GM19328 (cell line): ENCODE data around the gene CNTNAP2.
"Not testable (repeated sequence)": the region's sequence is repeated elsewhere in the genome, so short reads cannot be mapped to it uniquely, and the experiment has no call there.

Source experiments
- ATAC-seq: cut with Tn5 transposase; IDR thresholded peaks from one replicate; pipeline ENCODE4 v1.9.1; 2021; ENCODE audit warnings: mild to moderate bottlenecking, moderate library complexity; ENCODE audit not compliant: unreplicated experiment

CNTNAP2 gene

GRCh38 chr7:147070886-147071285 lies 954.3 kb downstream of the CNTNAP2 start:
- no peak for ATAC-seq

GRCh38 chr7:147071536-147071935 lies 954.9 kb downstream of the CNTNAP2 start:
- no peak for ATAC-seq

GRCh38 chr7:147078312-147078711 lies 961.7 kb downstream of the CNTNAP2 start:
- ATAC-seq = no peak

- no peak for ATAC-seq
These were observed 962.5 kb downstream of the CNTNAP2 start for GRCh38 chr7:147079083-147079482.

- no peak for ATAC-seq
These were observed 963.4 kb downstream of the CNTNAP2 start for GRCh38 chr7:147079921-147080420.

GRCh38 chr7:147081117-147081516 lies 964.5 kb downstream of the CNTNAP2 start:
- no peak for ATAC-seq

GRCh38 chr7:147089051-147089461 lies 972.5 kb downstream of the CNTNAP2 start:
- ATAC-seq = no peak

- ATAC-seq = no peak
These were observed 973.0 kb downstream of the CNTNAP2 start for GRCh38 chr7:147089608-147090007.

- no peak for ATAC-seq
These were observed 980.0 kb downstream of the CNTNAP2 start for GRCh38 chr7:147096629-147097028.

GRCh38 chr7:147103224-147103623 lies 986.6 kb downstream of the CNTNAP2 start:
- ATAC-seq = no peak

- no peak for ATAC-seq
These were observed 990.1 kb downstream of the CNTNAP2 start for GRCh38 chr7:147106746-147107145.

- ATAC-seq = not testable (repeated sequence)
These were observed 997.9 kb downstream of the CNTNAP2 start for GRCh38 chr7:147114525-147114924.

- no peak for ATAC-seq
These were observed 1019.8 kb downstream of the CNTNAP2 start for GRCh38 chr7:147136352-147136751.

GRCh38 chr7:147145194-147145593 lies 1028.6 kb downstream of the CNTNAP2 start:
- no peak for ATAC-seq

- ATAC-seq = no peak
These were observed 1029.6 kb downstream of the CNTNAP2 start for GRCh38 chr7:147146169-147146568.

- no peak for ATAC-seq
These were observed 1035.1 kb downstream of the CNTNAP2 start for GRCh38 chr7:147151661-147152060.

- ATAC-seq = no peak
These were observed 1037.0 kb downstream of the CNTNAP2 start for GRCh38 chr7:147153571-147153970.

- no peak for ATAC-seq
These were observed 1044.8 kb downstream of the CNTNAP2 start for GRCh38 chr7:147161405-147161804.

GRCh38 chr7:147170341-147171012 lies 1053.9 kb downstream of the CNTNAP2 start:
- ATAC-seq = no peak

GRCh38 chr7:147171013-147171391 lies 1054.4 kb downstream of the CNTNAP2 start:
- ATAC-seq = no peak

GRCh38 chr7:147173883-147174282 lies 1057.3 kb downstream of the CNTNAP2 start:
- no peak for ATAC-seq

- ATAC-seq = no peak
These were observed 1066.3 kb downstream of the CNTNAP2 start for GRCh38 chr7:147182874-147183273.

GRCh38 chr7:147183276-147183675 lies 1066.7 kb downstream of the CNTNAP2 start:
- ATAC-seq = no peak
